ENCODE data around the gene MCF2L.

GRCh38 chr13:113006660-113007059 lies 37.6 kb downstream of the MCF2L start:
- TF ChIP-seq EZH2phosphoT487 (IDR thresholded peaks at IDR 0.05; ENCODE audit: low read depth), result no peak
- TF ChIP-seq CTCF (IDR thresholded peaks at IDR 0.05; ENCODE audit: low read depth, low read length), result no peak

Measured in OCI-LY3 (cell line).